GM12892 (cell line): Measurements from ENCODE around the gene SORBS2.
A peak's percentile ranks its signal among the peaks of the same experiment; 100 is the strongest.

Experiments used
- DNase-seq: peaks from one replicate; pipeline ENCODE4 v3.0.0; 2011; ENCODE audit not compliant: insufficient read length
- FAIRE-seq: peaks from 2 replicates; lab custom pipeline; 2011; peaks lifted over from hg19 to GRCh38; lab: Jason Lieb, UNC
- POLR2A ChIP-seq: IDR thresholded peaks from 2 replicates; pipeline ENCODE4 v1.6.1; 2011; ENCODE audit warnings: low read depth, low read length, control low read depth
- POLR2AphosphoS5 ChIP-seq: IDR thresholded peaks from 2 replicates; pipeline ENCODE4 v1.6.1; 2011; ENCODE audit warnings: low read depth, low read length, control low read depth
- TAF1 ChIP-seq: IDR thresholded peaks from 2 replicates; pipeline ENCODE4 v1.6.1; 2011; ENCODE audit warnings: low read depth, mild to moderate bottlenecking, control low read depth, low read length, borderline replicate concordance

Gene SORBS2

DNA sequence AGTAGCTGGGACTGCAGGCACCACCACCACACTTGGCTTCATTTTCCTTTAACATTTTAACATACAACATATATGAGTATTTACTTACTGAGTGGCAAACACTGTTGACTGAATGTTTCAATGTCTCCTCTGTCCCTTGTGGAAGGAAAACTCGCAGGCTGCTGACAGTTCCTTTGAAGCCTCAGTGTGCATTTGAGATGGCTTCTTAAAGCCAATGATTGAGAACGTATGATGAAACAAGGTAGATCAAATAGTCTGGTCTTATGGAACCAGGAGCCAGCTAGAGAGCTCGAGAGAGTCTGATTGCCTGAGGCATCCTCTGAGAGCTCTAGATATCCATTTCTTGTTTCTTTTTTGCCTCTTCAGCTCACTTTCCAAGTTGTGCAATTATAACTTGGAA lies 233.7 kb downstream of the SORBS2 start:
- DNase-seq (no peak), FAIRE-seq (no peak)
- no peak for TF ChIP-seq POLR2AphosphoS5
- no peak for TF ChIP-seq TAF1
- TF ChIP-seq POLR2A: no peak

DNA sequence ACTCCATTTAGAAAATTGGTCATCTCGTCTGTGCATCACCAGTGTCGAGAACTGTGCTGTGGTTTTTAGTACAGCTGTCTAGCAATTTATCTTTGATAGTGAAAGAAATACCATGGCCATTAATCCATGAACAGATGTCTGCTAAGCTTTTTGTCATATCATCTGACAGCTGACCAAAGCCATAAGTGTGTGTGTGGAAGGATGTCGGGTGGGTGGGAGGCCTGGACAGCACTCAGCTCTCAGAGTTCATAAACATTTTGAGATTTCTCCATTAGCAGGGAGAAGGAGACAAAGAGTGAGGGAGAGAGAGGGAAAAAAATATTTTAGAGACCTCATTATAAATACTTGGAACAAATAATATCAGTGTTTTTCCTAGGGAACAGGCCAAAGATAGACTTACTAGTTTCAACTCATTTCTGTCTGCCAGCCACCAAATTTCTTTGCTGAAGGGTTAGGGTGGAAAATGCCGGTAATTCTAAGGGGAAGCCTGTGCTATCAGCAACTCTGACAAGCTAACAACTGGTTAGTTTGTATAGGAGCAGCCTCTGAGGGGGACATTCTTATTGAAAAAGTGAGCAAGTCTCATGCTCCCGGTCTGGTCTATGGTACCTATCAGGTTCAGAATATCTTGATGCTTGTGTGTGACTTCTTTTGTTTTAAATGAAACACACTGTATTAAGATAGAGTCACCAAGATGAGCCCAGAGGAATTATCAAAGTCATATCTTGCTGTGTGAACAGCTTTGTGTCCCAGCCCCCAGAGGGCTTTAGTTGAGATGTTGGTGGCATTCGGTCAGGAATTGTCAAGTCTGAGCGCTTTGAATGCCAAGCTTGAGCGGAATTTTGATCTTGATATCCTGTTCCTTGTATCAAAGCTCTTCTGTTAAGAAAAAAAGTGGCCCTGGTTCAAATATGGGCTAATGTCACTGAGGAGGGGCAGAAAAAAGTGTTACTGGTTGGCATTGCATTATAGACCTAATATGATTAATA lies 234.7 kb downstream of the SORBS2 start:
- no peak for TF ChIP-seq POLR2AphosphoS5
- TF ChIP-seq POLR2A: no peak
- no peak for TF ChIP-seq TAF1
- DNase-seq (no peak), FAIRE-seq (no peak)

DNA sequence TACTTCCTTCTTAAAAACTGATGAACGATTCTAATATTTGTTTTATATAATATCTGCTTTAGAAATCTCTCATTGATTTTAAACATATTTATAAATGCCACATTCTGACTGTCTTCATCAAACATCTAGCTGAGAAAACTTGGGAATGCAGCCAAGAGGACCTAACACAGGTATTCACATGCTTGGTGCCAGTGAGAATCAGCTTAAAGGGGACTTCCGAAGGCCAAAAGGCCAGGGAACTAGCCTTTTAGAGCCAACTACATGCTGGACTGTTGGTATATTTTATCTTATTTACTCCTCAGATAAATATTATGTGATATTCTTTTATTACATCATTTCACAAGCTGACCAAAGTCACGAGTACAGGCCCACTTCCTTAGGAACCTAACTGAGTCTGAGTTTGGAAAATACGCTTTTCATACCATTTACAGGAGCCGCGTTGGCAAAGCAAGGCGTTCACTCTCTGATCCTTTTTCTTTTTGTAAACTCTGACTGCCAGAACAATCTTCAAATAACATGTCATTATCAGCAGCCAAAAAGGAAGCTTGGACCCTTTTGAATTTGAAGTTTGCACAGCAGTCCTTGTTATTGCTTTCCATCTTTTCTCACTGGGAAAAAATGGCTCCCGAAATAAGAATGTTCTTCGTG lies 235.6 kb downstream of the SORBS2 start:
- no peak for TF ChIP-seq TAF1
- TF ChIP-seq POLR2A: no peak
- TF ChIP-seq POLR2AphosphoS5: no peak
- FAIRE-seq (no peak), DNase-seq (no peak)

DNA sequence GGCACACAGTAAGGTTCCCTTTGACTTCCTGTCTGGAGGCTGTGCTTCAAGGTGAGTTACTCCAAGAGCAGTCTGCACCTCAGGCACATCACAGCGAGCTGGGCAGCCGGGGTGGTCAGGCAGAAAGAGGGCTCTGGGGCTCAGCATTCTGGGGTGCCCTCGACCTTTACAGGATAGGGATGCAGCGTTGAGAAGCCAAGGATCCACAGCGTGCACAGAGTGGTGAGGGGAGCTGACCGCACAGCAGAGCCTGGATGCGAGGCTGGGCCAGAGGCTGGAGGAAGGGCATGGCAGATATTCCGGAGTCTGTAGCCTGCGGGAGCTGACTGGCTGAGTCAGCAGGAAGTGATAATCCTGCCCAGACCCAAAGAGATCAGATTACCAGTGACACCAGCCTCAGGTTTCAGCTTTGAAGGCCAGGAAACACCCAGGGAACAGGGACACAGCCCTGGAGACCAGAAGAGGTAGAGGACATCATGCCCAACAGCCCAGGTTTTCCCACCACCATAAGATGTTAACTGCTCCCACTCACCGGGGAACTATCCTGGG lies 238.3 kb downstream of the SORBS2 start:
- DNase-seq (no peak), FAIRE-seq (no peak)
- no peak for TF ChIP-seq POLR2A
- TF ChIP-seq POLR2AphosphoS5: no peak
- TF ChIP-seq TAF1: no peak

DNA sequence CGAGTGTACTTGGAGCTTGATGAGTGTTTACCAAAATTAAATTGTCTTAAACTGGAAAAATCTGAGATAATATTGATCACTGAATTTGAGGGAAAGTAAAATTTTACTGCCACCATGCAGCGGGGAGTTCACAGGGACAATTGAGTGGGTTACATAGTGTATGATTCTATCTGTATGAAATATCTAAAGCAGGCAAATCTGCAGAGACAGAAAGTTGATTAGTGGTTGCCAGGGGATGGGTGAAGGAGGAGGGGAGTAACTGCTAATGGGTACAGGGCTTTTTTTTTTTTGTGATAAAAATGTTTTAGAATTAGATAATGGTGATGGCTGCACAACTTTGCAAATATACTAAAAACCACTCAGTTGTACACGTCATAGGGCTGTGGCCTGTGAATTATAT lies 241.3 kb downstream of the SORBS2 start:
- DNase-seq (no peak), FAIRE-seq (no peak)
- TF ChIP-seq TAF1 (no peak), POLR2A (no peak), POLR2AphosphoS5 (no peak)

DNA sequence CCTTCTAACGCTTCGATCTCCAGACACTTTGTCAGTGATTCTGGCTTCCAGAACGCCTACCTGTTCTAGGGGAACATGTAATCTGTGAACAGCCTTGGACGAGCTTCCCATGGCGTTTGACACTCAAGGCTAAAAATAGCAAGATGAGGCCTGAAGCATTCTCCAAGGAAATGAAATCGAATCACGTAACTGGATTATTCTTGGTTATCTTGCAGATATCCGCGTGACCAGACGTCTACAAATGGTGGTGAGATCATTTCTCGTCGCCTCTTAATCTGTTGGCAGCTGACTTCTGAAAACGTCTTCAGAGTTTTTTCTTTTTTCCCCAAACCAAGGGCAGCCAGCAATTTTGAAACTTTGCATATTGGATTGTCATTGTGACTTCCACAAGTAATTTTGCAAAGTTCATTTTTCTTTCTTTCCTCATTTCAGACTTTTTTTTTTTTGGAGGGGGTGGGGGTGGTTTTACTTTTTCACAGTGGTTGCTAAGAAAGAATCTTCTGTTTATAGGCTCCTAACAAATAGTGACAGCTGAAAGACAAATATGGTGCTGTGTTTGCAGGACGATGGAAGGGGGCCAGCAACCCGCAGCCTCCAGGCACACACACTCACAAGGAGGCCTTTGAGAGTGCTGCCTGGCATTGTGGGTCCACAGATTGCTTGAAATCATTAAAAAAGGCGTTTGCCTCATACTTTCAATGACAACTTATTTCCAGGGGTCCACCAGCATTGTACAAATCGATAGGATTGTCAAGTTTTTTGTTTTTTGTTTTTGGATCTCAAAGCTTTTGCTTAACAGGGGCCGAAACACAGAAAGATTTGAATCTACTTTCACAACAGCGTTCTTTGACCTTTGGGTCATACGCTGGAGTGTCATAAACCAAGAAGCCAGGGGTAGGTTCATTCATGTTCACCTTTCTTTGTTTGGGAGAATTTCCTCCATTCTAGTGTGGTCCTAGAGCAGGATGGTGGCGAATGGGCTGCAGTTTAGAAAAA lies 244.3 kb downstream of the SORBS2 start:
- TF ChIP-seq TAF1 (no peak), POLR2AphosphoS5 (no peak)
- DNase-seq: no peak
- FAIRE-seq: no peak

DNA sequence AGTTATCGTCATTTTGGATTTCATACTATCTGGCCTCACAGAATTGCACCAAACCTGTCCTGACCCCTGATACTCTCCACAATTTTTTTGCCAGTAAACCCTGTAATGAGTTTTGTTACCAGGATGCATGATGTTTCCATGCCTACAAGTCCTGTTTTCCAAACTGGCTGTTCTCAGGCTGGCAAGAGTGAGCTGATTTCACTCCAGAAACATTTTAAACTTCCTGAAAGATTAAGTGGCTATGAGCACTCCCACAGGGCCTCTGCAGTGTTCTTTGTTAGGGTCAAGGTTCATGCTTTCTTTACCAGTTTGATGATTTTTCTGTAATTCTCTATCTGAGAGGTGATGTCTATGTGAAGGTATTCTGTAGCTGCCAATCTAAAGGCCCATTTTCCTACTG lies 245.0 kb downstream of the SORBS2 start:
- DNase-seq: no peak
- FAIRE-seq: no peak
- no peak for TF ChIP-seq POLR2A
- no peak for TF ChIP-seq TAF1

DNA sequence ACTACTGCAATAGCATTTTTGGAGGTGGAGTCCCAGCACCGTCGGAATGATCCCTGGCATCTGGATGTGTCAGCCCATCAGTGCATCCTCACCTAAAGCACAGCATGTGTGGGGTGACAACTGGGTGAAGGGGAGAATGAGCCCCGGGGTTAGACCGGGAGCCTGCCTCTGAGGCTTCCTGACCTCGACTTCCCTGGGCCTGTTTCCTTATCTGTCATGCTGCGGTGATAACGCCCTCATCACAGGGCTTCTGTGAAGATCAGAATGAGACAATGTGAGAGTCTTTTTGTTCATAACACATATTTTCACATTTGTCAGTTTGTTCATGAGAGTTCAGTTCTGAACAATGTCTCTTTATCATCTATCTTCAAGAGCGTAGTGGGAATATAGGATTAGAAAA lies 245.6 kb downstream of the SORBS2 start:
- FAIRE-seq (no peak), DNase-seq (peak; percentile 8)
- TF ChIP-seq POLR2AphosphoS5 (no peak), POLR2A (no peak), TAF1 (no peak)

DNA sequence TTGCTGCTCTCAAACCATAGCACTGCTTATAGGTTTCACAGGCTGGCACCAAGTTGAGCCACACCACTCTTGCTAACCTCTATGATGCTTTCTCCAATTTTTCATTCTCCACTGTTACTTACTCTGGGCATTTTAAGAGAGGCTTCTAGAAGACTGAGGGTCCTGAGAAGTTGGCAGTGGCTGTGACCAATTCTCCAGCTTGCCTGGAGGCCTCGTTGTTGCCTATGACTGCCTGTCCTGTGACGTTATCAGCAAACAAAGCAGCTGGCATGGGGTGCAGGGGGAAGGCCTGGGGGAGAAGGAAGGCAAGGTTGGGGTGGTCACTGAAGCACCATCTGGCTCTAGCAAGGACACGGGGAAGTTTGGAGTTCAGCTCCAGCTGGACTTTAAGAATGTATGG lies 246.3 kb downstream of the SORBS2 start:
- no peak for FAIRE-seq

DNA sequence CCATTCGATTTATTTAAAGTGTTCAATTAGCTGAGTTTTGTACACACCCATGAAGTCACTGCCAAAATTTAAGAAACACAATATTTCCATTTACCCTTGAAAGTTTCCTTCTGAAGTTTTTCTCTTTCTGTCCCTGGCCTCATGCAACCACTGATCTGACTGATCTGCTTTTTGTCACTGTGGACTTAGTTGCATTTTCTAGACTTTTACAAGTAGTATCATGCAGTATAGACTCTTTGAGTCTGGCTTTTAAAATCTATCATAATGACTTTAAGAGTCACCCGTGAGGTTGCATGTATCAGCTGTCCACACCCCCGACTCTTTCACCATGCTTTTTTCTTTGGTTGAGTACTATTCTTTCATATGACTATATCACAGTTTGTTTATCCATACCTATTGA lies 247.6 kb downstream of the SORBS2 start:
- TF ChIP-seq POLR2AphosphoS5 (no peak), POLR2A (no peak), TAF1 (no peak)
- no peak for DNase-seq
- FAIRE-seq: no peak

More for the DNA sequence above, 246.3 kb downstream of the SORBS2 start:
- no peak for DNase-seq
- TF ChIP-seq POLR2AphosphoS5: no peak

DNA sequence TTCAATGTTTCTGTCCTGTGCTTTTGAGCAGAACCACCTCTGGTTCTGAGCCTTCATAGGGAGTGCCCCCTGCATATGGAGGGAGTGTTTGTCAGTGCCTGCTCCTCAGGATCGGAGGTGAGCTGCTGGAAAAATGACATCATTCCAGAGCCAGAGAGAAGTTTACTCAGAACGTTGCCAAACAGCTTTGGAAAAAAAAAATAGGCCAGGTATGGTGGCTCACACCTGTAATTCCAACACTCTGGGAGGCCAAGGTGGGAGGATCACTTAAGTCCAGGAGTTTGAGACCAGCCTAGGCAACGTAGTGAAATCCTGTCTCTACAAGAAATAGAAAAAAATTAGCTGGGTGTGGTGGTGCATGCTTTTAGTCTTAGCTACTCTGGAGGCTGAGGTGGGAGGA lies 249.5 kb downstream of the SORBS2 start:
- DNase-seq (no peak), FAIRE-seq (no peak)
- TF ChIP-seq TAF1 (no peak), POLR2A (no peak), POLR2AphosphoS5 (no peak)
